Testis (tissue), 3 donors: ENCODE results near the gene PPFIBP1. TPM values are rescaled to one million over a fixed set of nuclear protein-coding genes. Genes with fewer than 3 reads are reported as not detected.
"Not testable (repeated sequence)": the region's sequence is repeated elsewhere in the genome, so short reads cannot be mapped to it uniquely, and the experiment has no call there.

Source experiments
- DNase-seq: peaks from one replicate; pipeline ENCODE4 v3.0.0-alpha.2; 2019
- H3K27ac ChIP-seq, 2 donors: fragments of 200-600 bp; sonication (generic); one replicate each; pipeline ENCODE4 v1.5.1; 2019
- H3K27me3 ChIP-seq: fragments of 200-600 bp; sonication (generic); one replicate; pipeline ENCODE4 v1.5.1; 2019
- H3K36me3 ChIP-seq: fragments of 200-600 bp; sonication (generic); one replicate; pipeline ENCODE4 v1.5.1; 2017; ENCODE audit warnings: low read depth; ENCODE audit errors: missing control alignments
- H3K4me1 ChIP-seq: fragments of 200-600 bp; sonication (generic); one replicate; pipeline ENCODE4 v1.5.1; 2019
- H3K4me3 ChIP-seq, 2 donors: fragments of 200-600 bp; sonication (generic); one replicate each; pipeline ENCODE4 v1.5.1; 2017 to 2019
- H3K9me3 ChIP-seq: fragments of 200-600 bp; sonication (generic); one replicate; pipeline ENCODE4 v1.5.1; 2017
- CTCF ChIP-seq, 3 experiments: fragments of 450-650 bp in 2 of 3; fragments of 200-600 bp in 1 of 3; sonication (generic) in 1 of 3; IDR thresholded peaks; one replicate each; pipeline ENCODE4 v1.5.1; 2016 to 2019; ENCODE audit warnings: antibody characterized with exemption in 3 of 3, mild to moderate bottlenecking in 2 of 3, moderate library complexity in 1 of 3
- POLR2A ChIP-seq: fragments of 450-650 bp; IDR thresholded peaks from one replicate; pipeline ENCODE4 v1.6.1; 2017; ENCODE audit warnings: antibody characterized with exemption, mild to moderate bottlenecking, moderate library complexity
- WGBS, 2 donors: methylation state at CpG; one replicate each; pipeline ENCODE4 v1.1.5; 2018; 5-methylcytosine and 5-hydroxymethylcytosine counted together
- intact Hi-C: fragments of 100-400 bp; cut with DNase I; formaldehyde crosslinking; loops from one replicate; pipeline ENCODE4 v1.15.1; 2023; ENCODE audit warnings: low total_unique reads
- polyA plus RNA-seq: library from polyadenylated mRNA; stranded (reverse); fragments of 350-450 nt; fragmentation: Illumina TruSeq; extraction: RNeasy Lipid Tissue Mini Kit (QIAGEN cat#74804); gene quantifications from one replicate; pipeline ENCODE4 v1.2.3, GENCODE V29; 2014; ENCODE audit warnings: low read depth, low replicate concordance; ENCODE audit not compliant: insufficient read depth
- total RNA-seq, 2 donors: library from RNA; depleted of rRNA; stranded (reverse); fragments of >200 nt; gene quantifications; one replicate each; pipeline ENCODE4 v1.2.3, GENCODE V29; 2016

Gene PPFIBP1
- total and polyA plus RNA-seq, 3 donors from 2014 or later: 33.4 to 87.8 (median 75.3) TPM

- WGBS, 2 donors: 72 to 79% methylated on average over 9 of the region's 9 CpGs
- no peak for DNase-seq
- Histone ChIP-seq H3K4me3 (no peak overlapping the region), H3K36me3 (no peaks in the 10 kb centered on the region), H3K27ac (peak overlapping the region; percentile 6 to 45), H3K27me3 (no peaks in the 10 kb centered on the region), H3K4me1 (peaks cover 14% of the 10 kb centered on the region), H3K9me3 (no peaks in the 10 kb centered on the region)
- intact Hi-C loops: no loop called here
- TF ChIP-seq CTCF (IDR thresholded peaks at IDR 0.05): no peak
- TF ChIP-seq POLR2A: no peak
These were observed 56.7 kb downstream of the PPFIBP1 start for GRCh38 chr12:27580561-27581330.

GRCh38 chr12:27581331-27581671, 57.3 kb downstream of the PPFIBP1 start:
- DNase-seq, H3K4me3 ChIP-seq, H3K9me3 ChIP-seq, H3K36me3 ChIP-seq, H3K27me3 ChIP-seq, intact Hi-C loops: not testable (repeated sequence)
- H3K4me1 ChIP-seq: peaks cover 14% of the 10 kb centered on the region
- 88 to 95% methylated on average over 1 of the region's 1 CpG for WGBS, 2 donors
- H3K27ac ChIP-seq: peak overlapping the region; percentile 6 to 45

- H3K36me3 ChIP-seq, DNase-seq, intact Hi-C loops, H3K27me3 ChIP-seq, H3K9me3 ChIP-seq, H3K4me3 ChIP-seq: not testable (repeated sequence)
- H3K4me1 ChIP-seq: peaks cover 14% of the 10 kb centered on the region
- H3K27ac ChIP-seq: peak overlapping the region in 1 of 2 donors; percentile 62
- WGBS, 2 donors: 58% methylated on average over 3 of the region's 3 CpGs
These were observed 57.8 kb downstream of the PPFIBP1 start for GRCh38 chr12:27581833-27582232.

- H3K36me3 ChIP-seq, DNase-seq, H3K4me3 ChIP-seq, intact Hi-C loops, H3K9me3 ChIP-seq, H3K27me3 ChIP-seq: not testable (repeated sequence)
- H3K27ac ChIP-seq: peak overlapping the region; percentile 62 to 65
- H3K4me1 ChIP-seq: peaks cover 14% of the 10 kb centered on the region
- 44 to 51% methylated on average over 5 of the region's 5 CpGs for WGBS, 2 donors
These were observed 58.4 kb downstream of the PPFIBP1 start for GRCh38 chr12:27582445-27582844.

GRCh38 chr12:27583057-27583797, 59.2 kb downstream of the PPFIBP1 start:
- Histone ChIP-seq H3K36me3 (no peaks in the 10 kb centered on the region), H3K4me3 (no peak overlapping the region), H3K27me3 (no peaks in the 10 kb centered on the region), H3K4me1 (peaks cover 14% of the 10 kb centered on the region), H3K27ac (peak overlapping the region; percentile 65 to 86), H3K9me3 (no peaks in the 10 kb centered on the region)
- intact Hi-C loops: no loop called here
- WGBS, 2 donors: 43 to 49% methylated on average over 3 of the region's 3 CpGs
- TF ChIP-seq POLR2A: no peak
- no peak for TF ChIP-seq CTCF (IDR thresholded peaks at IDR 0.05)
- DNase-seq: peak; percentile 68

GRCh38 chr12:27583981-27584380, 60.0 kb downstream of the PPFIBP1 start:
- peak overlapping the region; percentile 65 to 86 for H3K27ac ChIP-seq
- WGBS, 2 donors: 89 to 97% methylated on average over 6 of the region's 6 CpGs
- no peaks in the 10 kb centered on the region for H3K9me3 ChIP-seq
- DNase-seq: no peak
- no peaks in the 10 kb centered on the region for H3K27me3 ChIP-seq
- H3K4me1 ChIP-seq: peaks cover 14% of the 10 kb centered on the region
- H3K36me3 ChIP-seq: no peaks in the 10 kb centered on the region
- no peak for TF ChIP-seq POLR2A
- no peak for TF ChIP-seq CTCF (IDR thresholded peaks at IDR 0.05)
- intact Hi-C loops: no loop called here
- no peak overlapping the region for H3K4me3 ChIP-seq
